Measurements from ENCODE around the gene ASCL3.
"Not testable (repeated sequence)": the region's sequence is repeated elsewhere in the genome, so short reads cannot be mapped to it uniquely, and the experiment has no call there.

The ASCL3 gene

GRCh38 chr11:8910649-8911026 lies 32.2 kb downstream of the ASCL3 start:
- DNase-seq (ENCODE audit: low read depth in 2 of 2): no peak

DNA sequence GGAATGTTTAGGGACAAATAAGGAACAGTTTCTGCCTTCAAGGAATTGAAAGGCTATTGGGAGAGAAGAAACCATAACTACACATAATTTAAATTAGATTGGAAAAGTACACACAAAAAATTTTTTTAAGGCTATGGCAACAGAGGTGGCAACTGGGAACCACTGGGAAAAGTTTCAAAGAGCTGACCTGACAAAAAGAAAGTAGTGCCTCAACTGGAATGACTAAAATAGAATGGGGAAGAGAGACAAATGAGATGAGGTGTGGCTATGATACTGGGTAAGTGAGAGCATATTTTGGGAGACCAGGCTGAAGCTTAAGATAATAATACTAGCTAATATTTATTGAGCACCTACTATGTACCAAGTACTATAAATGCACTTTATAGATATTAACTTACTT lies 34.7 kb downstream of the ASCL3 start:
- DNase-seq (ENCODE audit: low read depth in 2 of 2): no peak

GRCh38 chr11:8907116-8907515 lies 35.7 kb downstream of the ASCL3 start:
- DNase-seq (ENCODE audit: low read depth in 2 of 2): no peak

DNA sequence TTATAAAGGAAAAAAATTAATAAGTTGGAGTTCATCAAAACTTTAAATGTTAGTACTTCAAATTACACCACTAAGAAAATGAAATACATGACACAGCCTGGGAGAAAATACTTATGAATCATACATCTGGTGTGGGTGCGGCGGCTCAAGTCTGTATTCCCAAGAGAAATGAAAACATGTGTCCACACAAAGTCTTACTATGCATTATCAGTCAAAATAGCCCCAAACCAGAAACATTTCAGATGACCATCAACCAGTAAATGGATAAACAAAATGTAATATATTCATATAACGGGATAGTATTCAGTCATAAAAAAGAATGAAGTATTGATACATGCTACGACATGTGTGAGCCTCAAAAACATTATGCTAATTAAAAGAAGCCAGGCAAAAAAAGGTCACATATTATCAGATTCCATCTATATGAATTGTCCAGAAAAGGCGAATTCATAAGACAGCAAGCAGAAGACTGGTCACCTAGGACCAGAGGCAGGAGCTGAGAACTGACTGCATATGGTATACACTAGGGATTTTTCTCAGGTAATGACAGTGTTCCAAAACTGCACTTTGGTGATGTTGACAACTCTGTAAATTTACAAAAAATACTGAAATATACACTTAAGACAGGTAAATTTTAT lies 37.2 kb downstream of the ASCL3 start:
- no peak for DNase-seq (ENCODE audit: low read depth in 2 of 2)

DNA sequence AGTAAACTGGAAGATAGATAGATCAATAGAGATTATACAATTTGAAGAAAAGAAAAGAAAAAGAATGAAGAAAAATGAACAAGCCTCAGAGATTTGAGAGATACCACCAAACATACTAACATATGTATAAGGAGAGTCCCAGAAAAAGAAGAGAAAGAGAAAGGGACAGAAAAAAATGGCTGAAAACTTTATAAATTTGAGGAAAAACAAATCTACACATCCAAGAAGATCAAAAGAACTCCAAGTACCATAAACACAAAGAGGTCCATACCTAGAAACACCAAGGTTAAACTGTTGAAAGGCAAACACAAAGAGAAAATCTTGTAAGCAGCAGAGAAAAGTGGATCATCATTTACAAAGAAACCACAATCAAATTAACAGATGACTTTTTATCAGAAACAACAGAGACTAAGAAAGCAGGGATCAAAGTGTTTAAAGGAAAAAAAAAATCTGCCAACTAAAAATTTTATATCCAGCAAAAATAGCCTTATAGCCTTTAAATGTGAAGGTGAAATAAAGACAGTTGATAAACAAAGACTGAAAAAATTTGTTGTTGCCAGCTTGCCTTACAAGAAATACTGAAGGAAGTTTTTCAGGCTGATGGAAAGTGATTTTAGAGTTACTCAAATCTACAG lies 43.6 kb downstream of the ASCL3 start:
- DNase-seq (ENCODE audit: low read depth in 2 of 2): no peak

GRCh38 chr11:8891185-8891584 lies 51.6 kb downstream of the ASCL3 start:
- not testable (repeated sequence) for DNase-seq (ENCODE audit: low read depth in 2 of 2)
